ENCODE results near the gene KIF13A.
A peak's percentile ranks its signal among the peaks of the same experiment; 100 is the strongest.
"Not testable (repeated sequence)": the region's sequence is repeated elsewhere in the genome, so short reads cannot be mapped to it uniquely, and the experiment has no call there.

The KIF13A gene

DNA sequence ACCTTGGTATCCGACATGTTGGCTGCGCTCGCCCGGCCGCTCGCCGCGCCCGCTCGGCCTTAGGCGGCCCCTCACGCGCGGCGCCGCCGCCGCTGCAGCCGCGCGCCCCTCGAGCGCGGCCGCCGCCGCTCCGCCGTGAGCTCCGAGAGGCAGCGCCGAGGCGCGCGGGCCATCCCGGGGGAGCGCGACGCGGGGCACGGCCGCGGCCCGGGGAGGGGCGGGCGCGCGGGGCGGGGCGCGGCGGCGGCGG is at the start of gene KIF13A:
TSS of gene KIF13A (minus strand) at position 189 of the 250 bp plus-strand sequence. CDS start at position 17, 172 bp downstream.
- DNase-seq = no peak

DNA sequence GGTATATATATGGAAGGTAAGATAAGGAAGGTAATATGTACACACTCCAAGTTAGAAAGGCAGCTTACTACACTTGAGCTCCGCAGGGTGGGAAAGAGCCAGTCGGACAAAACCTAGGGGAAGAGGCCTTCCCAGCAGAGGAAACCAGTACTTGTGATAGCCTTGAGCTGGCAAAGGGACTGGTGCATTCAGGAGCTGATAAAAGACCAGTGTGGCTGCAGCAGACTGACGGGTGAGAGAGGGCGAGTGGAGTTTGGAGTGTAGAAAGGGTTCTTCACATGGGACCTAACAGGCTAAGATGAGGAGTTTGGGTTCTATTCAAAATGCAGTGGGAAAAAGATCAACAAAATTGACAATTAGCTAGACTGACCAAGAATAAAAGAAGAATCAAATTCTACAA is 49.3 kb upstream of the KIF13A start:
- no peak for DNase-seq

DNA sequence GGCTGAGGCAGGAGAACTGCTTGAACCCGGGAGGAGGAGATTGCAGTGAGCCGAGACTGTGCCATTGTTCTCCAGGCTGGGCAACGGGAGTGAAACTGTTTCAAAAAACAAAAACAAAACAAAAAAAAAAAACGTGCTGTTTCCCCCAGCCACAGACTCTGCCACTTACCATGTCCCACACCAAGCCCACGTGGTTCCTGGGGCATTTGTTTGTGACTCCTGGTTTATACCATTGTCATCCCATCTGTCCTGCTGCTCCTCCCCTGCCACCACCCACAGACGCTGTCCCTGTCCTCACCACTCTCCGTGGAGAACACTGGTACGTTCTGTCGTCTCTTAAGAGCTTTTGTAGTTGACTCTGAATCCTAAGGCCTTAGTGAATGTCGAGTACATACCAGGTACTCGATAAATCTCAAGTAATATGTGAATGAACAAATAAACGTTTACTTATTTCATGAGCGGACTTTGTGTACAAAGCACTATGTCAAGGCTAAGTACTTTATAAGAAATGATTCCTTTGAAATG is 48.0 kb upstream of the KIF13A start:
- no peak for DNase-seq

DNA sequence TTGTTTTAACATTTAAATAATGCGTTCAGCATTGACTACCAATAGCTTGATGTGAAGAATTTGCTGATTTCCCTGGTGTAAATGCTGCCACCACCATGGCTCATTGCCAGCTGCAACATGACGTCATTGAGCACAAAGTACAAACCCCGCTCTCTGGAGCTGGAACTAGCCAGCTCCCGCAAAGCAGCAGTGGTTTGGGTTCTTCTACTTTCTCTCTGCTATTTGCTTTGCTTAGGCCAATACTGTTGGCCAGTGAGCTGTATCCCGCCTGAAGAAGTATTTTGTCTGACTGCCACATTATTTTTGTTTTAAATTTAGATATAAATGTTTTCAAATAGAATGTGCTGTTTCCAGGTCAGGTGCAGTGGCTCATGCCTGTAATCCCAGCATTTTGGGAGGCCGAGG is 47.4 kb upstream of the KIF13A start:
- DNase-seq = no peak

GRCh38 chr6:18031680-18032256 is 44.3 kb upstream of the KIF13A start:
- DNase-seq = no peak

DNA sequence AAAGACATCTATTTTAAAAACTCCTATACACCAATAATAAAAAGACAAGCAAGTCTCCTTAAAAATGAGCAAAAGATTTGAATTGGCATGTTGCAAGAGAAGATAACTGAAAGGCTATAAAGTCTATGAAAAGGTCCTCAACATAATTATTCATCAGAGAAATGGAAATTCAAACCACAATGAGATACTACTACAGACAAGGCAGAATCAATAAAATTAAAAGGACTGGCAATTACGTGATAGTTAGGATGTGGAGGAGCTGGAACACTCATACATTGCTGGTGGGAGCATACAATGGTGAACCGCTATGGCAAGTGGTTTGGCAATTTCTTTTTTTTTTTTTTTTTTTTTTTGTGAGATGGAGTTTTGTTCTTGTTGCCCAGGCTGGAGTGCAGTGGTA is 43.8 kb upstream of the KIF13A start:
- DNase-seq = no peak

DNA sequence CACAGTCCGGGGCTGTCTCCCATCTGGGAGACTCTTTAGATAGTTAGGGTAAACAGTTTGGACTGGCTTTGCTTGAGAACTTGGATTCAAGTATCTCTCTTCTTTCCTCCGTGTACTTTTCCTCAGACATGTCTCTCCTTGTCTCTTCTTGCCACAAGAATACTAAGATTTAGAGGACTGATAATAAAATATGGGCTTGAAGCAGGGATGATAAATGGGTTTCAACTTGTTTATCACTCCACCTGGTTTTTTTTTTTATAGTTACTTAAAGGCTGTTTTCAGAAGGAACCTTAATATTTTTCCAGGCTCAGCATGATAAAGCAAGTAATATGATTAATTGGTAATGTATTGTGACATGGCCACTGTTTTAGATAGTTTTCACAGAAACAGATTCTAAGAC is 40.9 kb upstream of the KIF13A start:
- no peak for DNase-seq

DNA sequence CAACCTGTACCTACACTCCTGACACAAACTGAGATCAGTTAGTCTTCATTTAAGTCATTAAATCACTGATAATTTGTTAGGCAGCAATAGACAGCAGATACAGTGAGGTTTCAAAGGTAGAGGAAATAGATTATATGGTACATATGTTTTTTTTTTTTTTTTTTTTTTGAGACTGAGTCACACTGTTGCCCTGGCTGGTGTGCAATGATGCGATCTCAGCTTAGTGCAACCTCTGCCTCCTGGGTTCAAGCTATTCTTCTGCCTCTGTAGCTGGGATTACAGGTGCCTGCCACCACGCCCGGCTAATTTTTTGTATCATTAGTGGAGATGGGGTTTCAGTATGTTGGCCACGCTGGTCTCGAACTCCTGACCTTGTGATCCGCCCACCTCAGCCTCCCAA is 38.2 kb upstream of the KIF13A start:
- DNase-seq = no peak

DNA sequence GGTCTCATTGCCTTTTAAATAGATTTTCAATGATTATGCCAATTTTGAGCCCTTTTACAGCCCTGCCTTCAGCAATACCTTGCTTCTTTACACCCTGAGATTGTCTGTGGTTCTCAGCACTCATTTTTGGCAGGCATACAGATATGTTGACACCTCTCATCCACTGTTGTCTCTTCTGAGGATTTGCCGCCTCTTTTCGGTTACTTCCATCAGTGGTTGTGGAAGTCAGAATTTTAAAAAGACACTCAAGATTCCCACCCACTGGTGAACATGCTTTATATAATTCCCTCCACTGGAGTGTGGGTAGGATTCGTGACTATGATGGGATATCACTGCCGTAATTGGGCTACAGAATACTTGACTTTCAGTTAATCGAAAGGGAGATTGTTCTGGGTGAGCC is 37.4 kb upstream of the KIF13A start:
- no peak for DNase-seq

DNA sequence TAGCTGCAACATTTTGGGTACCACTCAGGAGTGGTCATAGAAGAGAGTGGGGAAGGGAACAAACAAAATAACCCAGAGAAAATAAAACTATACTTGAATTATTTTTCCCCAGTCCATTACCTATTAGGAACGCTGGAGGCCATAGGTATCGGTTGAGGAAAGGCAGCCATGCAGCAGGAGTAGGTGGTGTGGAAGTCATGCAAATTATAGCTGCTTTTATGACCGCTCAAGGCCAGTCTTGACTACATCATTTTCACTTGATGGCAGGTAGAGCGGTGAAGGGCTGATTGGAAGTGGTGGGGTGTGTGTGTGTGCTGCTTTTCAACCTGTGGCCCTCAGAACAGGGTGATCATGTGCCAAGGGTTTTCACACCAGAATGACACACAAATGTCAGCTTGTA is 36.5 kb upstream of the KIF13A start:
- no peak for DNase-seq

- DNase-seq = peak; percentile 81
These were observed 35.2 kb upstream of the KIF13A start for GRCh38 chr6:18022398-18023231.

GRCh38 chr6:18021166-18021850 is 33.9 kb upstream of the KIF13A start:
- DNase-seq = no peak

GRCh38 chr6:18020545-18020944 is 33.1 kb upstream of the KIF13A start:
- DNase-seq = not testable (repeated sequence)

GRCh38 chr6:18019539-18020534 is 32.4 kb upstream of the KIF13A start:
- DNase-seq = no peak

- DNase-seq = not testable (repeated sequence)
These were observed 31.7 kb upstream of the KIF13A start for GRCh38 chr6:18019133-18019532.

GRCh38 chr6:18016698-18017097 is 29.3 kb upstream of the KIF13A start:
- no peak for DNase-seq

GRCh38 chr6:18016133-18016532 is 28.7 kb upstream of the KIF13A start:
- DNase-seq = no peak

DNA sequence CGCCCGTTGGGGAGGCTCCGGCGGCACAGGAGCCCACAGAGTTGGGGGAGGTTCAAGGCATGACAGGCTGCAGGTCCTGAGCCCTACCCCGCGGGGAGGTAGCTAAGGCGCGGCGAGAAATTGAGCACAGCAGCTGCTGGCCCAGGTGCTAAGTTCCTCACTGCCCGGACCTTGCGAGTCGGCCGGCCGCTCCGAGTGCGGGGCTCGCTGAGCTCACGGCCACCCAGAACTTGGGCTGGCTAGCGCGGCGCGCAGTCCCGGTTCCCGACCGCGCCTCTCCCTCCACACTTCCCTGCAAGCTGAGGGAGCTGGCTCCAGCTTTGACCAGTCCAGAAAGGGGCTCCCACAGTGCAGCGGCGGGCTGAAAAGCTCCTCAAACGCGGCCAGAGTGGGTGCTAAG is 23.9 kb upstream of the KIF13A start:
- DNase-seq = no peak

DNA sequence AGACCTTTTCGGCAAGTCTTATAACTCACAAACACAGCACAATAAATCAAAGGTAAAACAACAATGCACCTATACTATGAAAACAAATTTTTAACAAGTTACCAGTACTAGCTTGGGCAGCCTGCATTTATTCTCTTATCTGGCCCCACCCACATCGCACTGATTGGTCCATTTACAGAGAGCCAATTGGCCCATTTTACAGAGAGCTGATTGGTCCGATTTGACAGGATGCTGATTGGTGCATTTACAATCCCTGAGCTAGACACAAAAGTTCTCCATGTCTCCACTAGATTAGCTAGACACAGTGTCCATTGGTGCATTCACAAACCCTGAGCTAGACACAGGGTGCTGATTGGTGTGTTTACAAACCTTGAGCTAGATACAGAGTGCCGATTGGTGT is 23.1 kb upstream of the KIF13A start:
- DNase-seq = not testable (repeated sequence)

DNA sequence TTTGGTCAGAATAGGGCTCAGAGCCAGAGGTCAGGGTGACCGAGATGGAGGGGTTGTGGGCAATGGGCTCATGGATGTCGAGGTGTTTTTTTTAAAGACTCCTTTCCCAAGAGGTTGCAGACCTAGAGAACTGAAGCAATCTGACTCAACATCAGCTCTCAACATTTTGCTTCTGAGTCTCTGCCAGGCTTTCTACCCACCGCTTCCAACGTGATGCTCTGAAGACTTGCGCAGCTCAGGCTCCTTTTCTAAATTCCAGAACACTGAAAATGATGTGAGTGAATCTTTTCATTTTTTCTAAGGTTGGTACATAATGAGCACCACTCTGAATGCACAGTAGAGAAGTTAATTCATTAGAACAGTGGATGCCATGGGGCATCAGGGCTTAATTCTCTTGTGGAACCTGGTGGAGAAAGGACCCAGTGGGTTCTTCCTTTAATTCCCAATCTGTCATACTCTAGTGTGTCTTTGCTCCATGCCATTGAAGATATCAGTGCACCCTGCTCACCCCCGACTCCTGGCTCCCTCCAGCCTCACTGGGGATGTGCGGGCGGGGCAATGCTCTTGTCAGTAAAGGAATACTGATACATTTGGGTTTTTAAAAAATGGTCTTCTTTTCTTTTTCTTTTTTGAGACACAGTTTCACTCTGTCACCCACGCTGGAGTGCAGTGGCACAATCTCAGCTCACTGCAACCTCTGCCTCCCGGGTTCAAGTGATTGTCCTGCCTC is 17.0 kb upstream of the KIF13A start:
- no peak for DNase-seq

- no peak for DNase-seq
These were observed 12.0 kb upstream of the KIF13A start for GRCh38 chr6:17999425-17999824.

DNA sequence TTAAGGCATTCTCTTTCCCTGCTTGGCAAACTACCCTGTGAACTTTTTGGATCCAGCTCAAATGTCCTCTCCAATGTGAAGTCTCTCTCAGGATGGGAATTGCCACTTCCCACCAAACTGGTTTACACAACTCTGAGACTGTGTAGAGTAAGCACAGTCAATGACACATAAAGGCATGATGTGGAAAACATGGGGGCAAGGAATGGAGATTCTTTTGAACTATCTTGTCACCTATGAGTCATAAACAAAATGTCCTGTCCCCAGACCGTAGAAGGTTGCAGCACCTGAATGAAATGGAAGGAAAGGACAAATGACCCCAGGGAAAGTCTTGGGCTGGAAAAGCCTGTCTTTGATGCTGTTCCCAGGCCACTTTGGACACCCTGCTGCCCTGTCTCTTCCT is 11.0 kb upstream of the KIF13A start:
- no peak for DNase-seq

Measured in NCI-H2171 (cell line).